Measurements from ENCODE around the gene CKAP5. TPM values are rescaled to one million over a fixed set of nuclear protein-coding genes. Genes with fewer than 3 reads are reported as not detected.
"Not testable (repeated sequence)": the region's sequence is repeated elsewhere in the genome, so short reads cannot be mapped to it uniquely, and the experiment has no call there.

CKAP5 gene
- total RNA-seq, 1 donor from 2014 or later, result 54.4 TPM

DNA sequence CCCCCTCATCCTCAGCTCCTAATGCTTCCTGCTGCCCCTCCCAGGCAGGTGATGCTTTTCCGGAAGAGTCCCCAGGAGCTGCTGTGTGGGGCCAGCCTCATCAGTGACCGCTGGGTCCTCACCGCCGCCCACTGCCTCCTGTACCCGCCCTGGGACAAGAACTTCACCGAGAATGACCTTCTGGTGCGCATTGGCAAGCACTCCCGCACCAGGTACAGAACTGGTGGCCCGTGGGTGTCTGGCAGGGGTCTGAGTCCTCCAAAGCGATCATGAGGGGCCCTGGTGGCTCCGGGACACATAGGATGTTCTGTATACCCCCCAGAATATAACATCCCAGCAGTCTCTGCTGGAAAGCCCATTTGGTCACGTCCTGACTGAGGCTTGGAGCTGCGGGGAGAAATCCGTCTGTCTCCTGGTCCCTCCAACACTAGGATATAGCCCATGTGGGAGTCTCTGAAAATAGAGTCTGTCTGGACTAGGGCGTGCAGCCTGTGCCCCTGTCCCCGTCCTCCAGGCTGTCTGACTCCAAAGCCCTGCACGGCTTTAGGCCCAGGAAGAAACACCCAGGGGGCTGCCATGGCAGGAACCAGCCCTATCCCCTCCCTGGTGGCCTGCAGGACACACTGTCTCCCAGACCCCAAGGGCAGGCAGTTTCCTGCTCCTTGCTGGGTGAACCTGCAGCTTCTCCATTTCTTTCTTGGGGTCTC lies 118.0 kb downstream of the CKAP5 start:
- DNase-seq (ENCODE audit: low spot score), result no peak

GRCh38 chr11:46726206-46726862 lies 119.7 kb downstream of the CKAP5 start:
- DNase-seq (ENCODE audit: low spot score), result no peak

DNA sequence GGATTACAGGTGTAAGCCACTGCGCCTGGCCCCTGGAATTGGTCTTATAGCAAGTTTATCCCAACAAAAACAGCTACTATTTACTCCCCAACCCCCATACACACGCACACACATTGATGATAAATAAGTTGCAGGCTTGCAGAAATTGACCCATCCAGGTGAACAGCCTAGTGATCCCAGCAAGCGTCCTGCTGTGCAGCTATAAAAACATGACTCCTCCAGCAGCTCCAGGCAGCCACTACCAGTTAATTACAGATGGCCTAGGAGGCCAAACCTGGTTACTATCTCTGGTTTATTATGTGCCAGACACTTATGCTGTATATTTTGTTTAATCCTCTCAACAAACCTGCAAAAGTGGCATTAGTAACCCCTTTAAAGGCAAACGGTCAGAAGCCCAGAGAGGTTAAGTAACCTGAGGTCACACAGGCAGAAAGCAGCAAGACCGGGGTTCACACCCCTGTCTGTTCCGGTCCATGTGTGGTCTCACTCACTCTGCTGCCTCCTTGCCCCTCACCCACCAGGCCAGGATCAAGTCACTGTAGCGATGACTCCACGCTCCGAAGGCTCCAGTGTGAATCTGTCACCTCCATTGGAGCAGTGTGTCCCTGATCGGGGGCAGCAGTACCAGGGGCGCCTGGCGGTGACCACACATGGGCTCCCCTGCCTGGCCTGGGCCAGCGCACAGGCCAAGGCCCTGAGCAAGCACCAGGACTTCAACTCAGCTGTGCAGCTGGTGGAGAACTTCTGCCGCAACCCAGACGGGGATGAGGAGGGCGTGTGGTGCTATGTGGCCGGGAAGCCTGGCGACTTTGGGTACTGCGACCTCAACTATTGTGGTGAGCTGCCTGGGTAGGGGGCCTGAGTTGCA lies 120.5 kb downstream of the CKAP5 start:
- no peak for DNase-seq (ENCODE audit: low spot score)

- DNase-seq (ENCODE audit: low spot score), result no peak
Measured at GRCh38 chr11:46724088-46724487, 122.0 kb downstream of the CKAP5 start.

GRCh38 chr11:46723359-46723680 lies 122.8 kb downstream of the CKAP5 start:
- DNase-seq (ENCODE audit: low spot score), result no peak

DNA sequence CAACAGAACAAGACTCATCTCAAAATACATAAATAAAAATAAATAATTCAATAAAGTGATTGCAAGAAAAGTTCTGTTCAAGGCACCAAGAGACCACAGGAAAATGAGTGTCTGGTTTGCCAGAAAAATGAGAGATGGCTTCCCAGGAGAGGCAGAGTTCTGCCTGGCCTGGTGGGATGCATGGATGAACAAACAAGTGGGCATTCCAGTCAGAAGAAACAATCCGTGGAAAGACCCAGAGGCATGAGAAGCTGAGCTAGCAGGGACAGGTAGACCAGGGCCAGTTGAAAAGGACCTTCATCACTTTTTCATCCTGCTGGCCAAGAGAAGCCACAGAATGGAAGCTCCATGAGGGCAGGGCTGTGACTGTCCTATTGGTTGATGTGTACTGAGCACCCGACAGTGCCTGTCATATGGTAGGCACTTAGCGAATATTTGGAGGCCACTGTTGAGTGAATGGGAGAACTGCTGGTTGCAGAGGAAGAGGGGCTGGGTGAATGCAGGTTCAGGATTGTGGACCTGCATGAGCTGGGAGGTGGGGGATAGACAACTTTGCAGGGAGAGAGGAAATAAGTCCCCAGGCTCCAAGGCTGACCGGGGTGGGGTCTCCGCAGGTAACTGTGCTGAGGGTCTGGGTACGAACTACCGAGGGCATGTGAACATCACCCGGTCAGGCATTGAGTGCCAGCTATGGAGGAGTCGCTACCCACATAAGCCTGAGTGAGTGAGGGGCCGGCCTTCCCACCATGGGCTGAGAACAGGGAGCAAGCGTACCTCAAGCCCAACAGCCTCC lies 123.3 kb downstream of the CKAP5 start:
- no peak for DNase-seq (ENCODE audit: low spot score)

DNA sequence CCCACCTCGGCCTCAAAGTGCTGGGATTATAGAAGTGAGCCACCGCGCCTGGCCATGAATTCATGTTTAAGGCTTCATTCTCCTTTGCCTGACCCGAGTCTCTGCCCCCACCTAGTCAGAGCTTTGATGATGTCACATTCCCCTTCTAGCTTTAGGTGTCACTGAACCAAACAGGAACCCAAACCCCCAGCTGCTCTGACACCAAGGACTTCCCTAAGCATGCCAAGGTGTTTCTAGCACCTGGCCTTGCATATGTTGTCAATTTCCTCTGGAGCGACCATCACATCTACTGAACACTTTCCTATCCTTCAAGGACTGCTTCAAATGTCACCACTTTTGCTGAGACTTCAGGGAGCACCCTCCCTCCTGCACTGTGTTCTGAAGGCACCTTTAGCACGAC lies 124.8 kb downstream of the CKAP5 start:
- no peak for DNase-seq (ENCODE audit: low spot score)

DNA sequence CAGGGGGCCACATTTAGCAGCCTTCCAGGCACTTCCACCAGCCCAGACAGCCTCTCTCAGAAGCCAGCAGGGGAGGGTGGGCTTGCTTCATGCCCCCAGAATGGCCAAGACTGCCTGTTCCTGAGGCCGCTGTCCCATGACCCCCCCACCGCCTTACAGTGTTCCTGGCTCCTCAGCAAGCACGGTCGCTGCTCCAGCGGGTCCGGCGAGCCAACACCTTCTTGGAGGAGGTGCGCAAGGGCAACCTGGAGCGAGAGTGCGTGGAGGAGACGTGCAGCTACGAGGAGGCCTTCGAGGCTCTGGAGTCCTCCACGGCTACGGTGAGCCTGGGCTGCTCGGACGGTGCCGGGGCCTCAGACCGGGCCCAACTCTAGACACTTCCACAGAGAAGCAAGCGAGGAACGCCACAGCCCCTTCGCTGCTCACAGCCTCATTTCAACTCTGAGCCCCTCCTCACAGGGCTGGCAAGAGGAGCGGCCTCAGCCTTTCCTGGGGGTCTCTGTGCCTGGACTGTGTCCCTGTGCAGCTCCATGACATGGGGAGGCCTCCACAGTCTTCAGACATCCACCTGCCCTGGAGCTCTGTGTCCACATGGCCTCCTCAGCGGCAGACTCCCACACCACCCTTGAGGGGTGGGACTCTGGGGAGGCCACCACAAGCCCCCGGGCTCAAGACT lies 126.4 kb downstream of the CKAP5 start:
- DNase-seq (ENCODE audit: low spot score), result no peak

DNA sequence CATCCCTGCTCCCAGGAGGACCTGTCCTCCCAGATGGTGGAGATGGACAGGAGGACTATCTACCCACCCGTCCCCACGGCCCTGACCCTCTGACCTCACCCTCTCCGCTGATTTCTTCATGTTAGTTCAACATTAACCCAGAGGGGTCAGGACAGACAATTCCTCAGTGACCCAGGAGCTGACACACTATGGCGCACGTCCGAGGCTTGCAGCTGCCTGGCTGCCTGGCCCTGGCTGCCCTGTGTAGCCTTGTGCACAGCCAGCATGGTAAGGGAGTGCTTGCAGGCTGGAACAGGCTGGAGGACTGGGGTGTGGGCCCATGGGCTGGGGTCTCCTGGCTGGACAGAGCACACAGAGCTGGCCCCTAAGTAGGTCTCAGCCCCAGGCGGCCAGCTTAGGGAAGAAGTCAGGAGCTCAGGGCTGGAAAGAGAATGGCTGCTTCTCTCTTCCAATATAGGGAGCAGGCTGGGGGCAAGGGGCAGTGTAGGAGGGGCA lies 127.0 kb downstream of the CKAP5 start, which contains the start of gene F2:
F2 (plus strand) TSS at position 166 of the 495 bp plus-strand sequence; CDS start at position 189, 23 bp downstream.
- no peak for DNase-seq (ENCODE audit: low spot score)

GRCh38 chr11:46718155-46719019 lies 127.7 kb downstream of the CKAP5 start:
- no peak for DNase-seq (ENCODE audit: low spot score)

DNA sequence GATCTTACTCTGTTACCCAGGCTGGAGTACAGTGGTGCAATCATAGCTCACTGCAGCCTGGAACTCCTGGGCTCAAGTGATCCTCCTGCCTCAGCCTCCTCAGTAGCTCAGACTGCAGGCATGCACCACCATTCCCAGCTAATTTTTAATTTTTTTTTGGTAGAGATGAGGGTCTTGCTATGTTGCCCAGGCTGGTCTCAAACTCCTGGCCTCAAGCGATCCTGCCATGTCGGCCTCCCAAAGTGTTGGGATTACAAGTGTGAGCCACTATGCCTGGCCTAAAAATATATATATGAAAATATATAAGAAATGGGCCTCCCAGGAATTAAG lies 128.3 kb downstream of the CKAP5 start:
- not testable (repeated sequence) for DNase-seq (ENCODE audit: low spot score)

- DNase-seq (ENCODE audit: low spot score), result no peak
Measured at GRCh38 chr11:46712874-46713576, 133.1 kb downstream of the CKAP5 start.

DNA sequence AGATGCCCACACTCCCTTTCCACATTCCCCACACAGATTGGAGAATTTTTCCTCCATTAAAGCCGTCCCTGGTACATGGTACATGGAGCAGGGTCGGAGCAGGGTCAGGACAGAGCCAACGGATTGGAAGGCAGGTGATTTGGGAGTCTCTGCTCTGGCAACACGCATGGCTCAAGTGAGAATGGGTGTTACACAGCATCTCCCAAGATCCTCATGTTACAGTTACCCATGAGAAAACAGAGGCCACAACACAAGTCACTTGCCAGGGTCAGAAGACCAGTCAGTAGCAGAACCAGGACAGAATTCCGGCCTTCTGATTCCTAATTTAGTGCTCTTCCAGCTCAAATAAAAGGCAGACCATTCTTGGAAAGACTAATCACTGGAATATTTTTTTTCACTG lies 134.8 kb downstream of the CKAP5 start:
- DNase-seq (ENCODE audit: low spot score), result no peak

DNA sequence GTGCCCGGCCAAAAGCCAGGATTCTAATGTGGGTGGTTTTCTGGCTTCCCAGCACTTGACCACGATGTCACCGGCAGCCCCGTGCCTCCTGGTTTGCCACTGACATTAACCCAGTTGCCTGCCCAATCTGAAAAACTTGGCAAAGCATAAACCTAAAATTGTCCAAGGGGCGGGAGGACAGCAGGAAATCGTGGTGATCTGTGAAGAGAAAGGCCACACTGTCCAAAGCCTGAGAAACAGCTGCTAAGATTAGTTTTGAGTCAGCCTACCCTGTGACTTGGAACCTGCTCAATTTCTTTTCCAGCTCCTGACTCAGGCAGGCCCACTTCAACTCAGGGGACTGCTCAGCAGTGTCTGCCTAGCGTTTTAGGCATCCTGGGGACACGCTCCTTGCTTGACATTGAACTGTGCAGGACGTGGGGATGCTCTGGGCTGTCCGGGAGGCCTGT lies 135.2 kb downstream of the CKAP5 start:
- DNase-seq (ENCODE audit: low spot score), result no peak

- DNase-seq (ENCODE audit: low spot score), result not testable (repeated sequence)
Measured at GRCh38 chr11:46709351-46709750, 136.7 kb downstream of the CKAP5 start.

GRCh38 chr11:46706886-46707285 lies 139.2 kb downstream of the CKAP5 start:
- DNase-seq (ENCODE audit: low spot score), result no peak

DNA sequence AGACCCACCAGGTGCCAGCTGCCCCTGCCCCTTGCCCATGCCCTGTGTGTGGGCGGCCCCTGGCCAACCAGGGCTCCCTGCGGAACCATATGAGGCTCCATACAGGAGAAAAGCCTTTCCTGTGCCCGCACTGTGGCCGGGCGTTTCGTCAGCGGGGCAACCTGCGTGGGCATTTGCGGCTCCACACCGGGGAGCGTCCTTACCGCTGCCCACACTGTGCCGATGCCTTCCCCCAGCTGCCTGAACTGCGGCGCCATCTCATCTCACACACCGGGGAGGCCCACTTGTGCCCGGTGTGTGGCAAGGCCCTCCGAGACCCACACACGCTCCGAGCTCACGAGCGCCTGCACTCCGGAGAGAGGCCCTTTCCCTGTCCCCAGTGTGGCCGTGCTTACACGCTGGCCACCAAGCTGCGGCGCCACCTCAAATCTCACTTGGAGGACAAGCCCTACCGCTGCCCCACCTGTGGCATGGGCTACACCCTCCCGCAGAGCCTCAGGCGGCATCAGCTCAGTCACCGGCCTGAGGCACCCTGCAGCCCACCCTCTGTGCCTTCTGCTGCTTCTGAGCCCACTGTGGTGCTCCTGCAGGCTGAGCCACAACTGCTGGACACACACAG lies 140.9 kb downstream of the CKAP5 start:
- no peak for DNase-seq (ENCODE audit: low spot score)

GRCh38 chr11:46701078-46701654 lies 144.9 kb downstream of the CKAP5 start:
- no peak for DNase-seq (ENCODE audit: low spot score)
